Ascending aorta (tissue), 2 donors: ENCODE measurements around the gene TBX15. TPM values are rescaled to one million over a fixed set of nuclear protein-coding genes. Genes with fewer than 3 reads are reported as not detected.

Source experiments
- DNase-seq, 2 donors: peaks; one replicate each; pipeline ENCODE4 v3.0.0-alpha.2; 2019; ENCODE audit warnings: low spot score in 2 of 2
- H3K27ac ChIP-seq, 2 donors: fragments of 200-600 bp; sonication (generic); one replicate each; pipeline ENCODE4 v1.5.1; 2016 to 2017; ENCODE audit warnings: mild to moderate bottlenecking in 1 of 2
- H3K27me3 ChIP-seq: fragments of 200-600 bp; sonication (generic); one replicate; pipeline ENCODE4 v1.5.1; 2017
- H3K36me3 ChIP-seq, 2 donors: fragments of 200-600 bp; sonication (generic); one replicate each; pipeline ENCODE4 v1.5.1; 2016
- H3K4me1 ChIP-seq, 2 donors: fragments of 200-600 bp; sonication (generic); one replicate each; pipeline ENCODE4 v1.5.1; 2016 to 2017; ENCODE audit warnings: mild to moderate bottlenecking in 1 of 2
- H3K4me3 ChIP-seq, 2 donors: fragments of 200-600 bp; sonication (generic); one replicate each; pipeline ENCODE4 v1.5.1; 2016 to 2017; ENCODE audit warnings: mild to moderate bottlenecking in 1 of 2
- H3K9me3 ChIP-seq, 2 donors: fragments of 200-600 bp; sonication (generic); one replicate each; pipeline ENCODE4 v1.5.1; 2016
- CTCF ChIP-seq, 3 experiments: fragments of 200-600 bp in 2 of 3; fragments of 450-650 bp in 1 of 3; sonication (generic) in 2 of 3; IDR thresholded peaks; one replicate each; pipeline ENCODE4 v1.5.1; 2016 to 2019; ENCODE audit warnings: antibody characterized with exemption in 3 of 3, mild to moderate bottlenecking in 1 of 3, moderate library complexity in 1 of 3
- intact Hi-C: fragments of 100-400 bp; cut with DNase I; formaldehyde crosslinking; loops from one replicate; pipeline ENCODE4 v1.15.1; 2023
- total RNA-seq: library from RNA; depleted of rRNA; stranded (reverse); fragments of >200 nt; gene quantifications from one replicate; pipeline ENCODE4 v1.1.0, GENCODE V29; 2016

TBX15 gene
- total RNA-seq, 1 donor from 2014 or later, result 1.8 TPM

GRCh38 chr1:118963456-118964430 lies 24.4 kb downstream of the TBX15 start:
- no peak for TF ChIP-seq CTCF (IDR thresholded peaks at IDR 0.05)
- intact Hi-C loops, result no loop called here
- Histone ChIP-seq H3K4me1 (no peaks in the 10 kb centered on the region), H3K36me3 (no peaks in the 10 kb centered on the region), H3K9me3 (no peaks in the 10 kb centered on the region), H3K27ac (no peak overlapping the region), H3K27me3 (no peaks in the 10 kb centered on the region), H3K4me3 (no peak overlapping the region)
- DNase-seq, result no peak

GRCh38 chr1:118963138-118963455 lies 25.0 kb downstream of the TBX15 start:
- H3K4me1 ChIP-seq, result no peaks in the 10 kb centered on the region
- intact Hi-C loops, result no loop called here
- no peaks in the 10 kb centered on the region for H3K36me3 ChIP-seq
- no peak overlapping the region for H3K27ac ChIP-seq
- no peak for TF ChIP-seq CTCF (IDR thresholded peaks at IDR 0.05)
- DNase-seq, result no peak
- H3K9me3 ChIP-seq, result no peaks in the 10 kb centered on the region
- H3K27me3 ChIP-seq, result no peaks in the 10 kb centered on the region
- H3K4me3 ChIP-seq, result no peak overlapping the region

DNA sequence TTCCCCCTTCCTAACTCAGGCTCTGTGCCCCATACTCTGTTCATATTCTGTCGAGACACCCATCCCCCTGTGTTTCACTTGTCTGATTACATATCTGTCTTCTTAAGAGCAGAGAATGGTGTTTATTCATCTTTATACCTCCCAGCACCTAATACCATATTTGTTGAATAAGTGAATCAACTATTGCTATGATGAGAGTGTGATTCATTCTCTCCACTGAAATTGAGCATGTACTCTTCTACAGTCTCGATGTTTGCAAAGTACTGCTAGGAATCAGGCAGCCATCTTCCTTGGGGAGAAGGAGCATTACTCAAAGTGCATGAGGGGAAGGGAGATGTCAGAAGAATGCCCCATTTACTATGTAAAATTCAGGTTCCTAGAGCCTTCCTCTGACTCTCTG lies 27.0 kb downstream of the TBX15 start:
- DNase-seq, result no peak
- Histone ChIP-seq H3K4me3 (no peak overlapping the region), H3K36me3 (no peaks in the 10 kb centered on the region), H3K4me1 (no peaks in the 10 kb centered on the region), H3K27me3 (no peaks in the 10 kb centered on the region), H3K9me3 (no peaks in the 10 kb centered on the region), H3K27ac (no peak overlapping the region)
- intact Hi-C loops, result no loop called here
- no peak for TF ChIP-seq CTCF (IDR thresholded peaks at IDR 0.05)

DNA sequence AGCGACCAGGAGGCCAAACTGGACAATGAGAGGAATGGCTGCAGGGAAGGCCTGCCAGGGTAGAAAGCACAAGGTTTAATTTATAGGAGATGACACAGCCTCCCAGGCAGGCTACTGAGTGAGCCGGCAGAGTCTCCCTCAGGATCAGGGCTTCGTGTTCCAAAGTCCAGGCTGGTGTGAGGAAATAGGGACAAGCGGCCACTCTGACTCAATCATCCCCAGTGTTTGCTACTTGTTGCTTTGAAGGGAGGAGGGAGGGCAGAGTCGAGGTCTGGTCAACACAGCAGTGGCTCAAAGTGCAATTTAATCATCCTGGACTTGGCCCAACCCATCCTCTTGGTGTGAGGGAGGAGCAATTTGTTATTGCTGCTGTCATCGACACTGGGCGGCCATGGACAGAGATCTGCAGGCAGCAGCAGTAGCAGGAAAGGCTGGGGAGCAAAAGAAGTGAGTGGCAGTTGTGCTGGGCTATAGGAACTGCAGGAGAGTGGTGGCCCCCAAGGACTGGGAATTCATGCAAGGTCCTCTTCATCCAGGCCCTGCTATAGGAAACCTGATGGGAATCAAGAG lies 27.5 kb downstream of the TBX15 start:
- Histone ChIP-seq H3K27me3 (no peaks in the 10 kb centered on the region), H3K4me1 (no peaks in the 10 kb centered on the region), H3K9me3 (no peaks in the 10 kb centered on the region), H3K27ac (no peak overlapping the region), H3K4me3 (no peak overlapping the region), H3K36me3 (no peaks in the 10 kb centered on the region)
- intact Hi-C loops, result no loop called here
- no peak for DNase-seq
- TF ChIP-seq CTCF (IDR thresholded peaks at IDR 0.05), result no peak

- intact Hi-C loops, result no loop called here
- Histone ChIP-seq H3K36me3 (no peaks in the 10 kb centered on the region), H3K27ac (no peak overlapping the region), H3K27me3 (no peaks in the 10 kb centered on the region), H3K4me3 (no peak overlapping the region), H3K4me1 (no peaks in the 10 kb centered on the region), H3K9me3 (no peaks in the 10 kb centered on the region)
- TF ChIP-seq CTCF (IDR thresholded peaks at IDR 0.05), result no peak
- no peak for DNase-seq
These were observed 28.0 kb downstream of the TBX15 start for GRCh38 chr1:118960026-118960561.
